ENCODE data around the gene NDUFS8.
A peak's percentile ranks its signal among the peaks of the same experiment; 100 is the strongest.

The NDUFS8 gene

GRCh38 chr11:68025047-68025446 lies 5.4 kb upstream of the NDUFS8 start:
- no peaks in the 10 kb centered on the region for H3K36me3 ChIP-seq (ENCODE audit: control insufficient read depth, insufficient read depth, low read length)
- peaks cover 25% of the 10 kb centered on the region for H3K4me1 ChIP-seq (ENCODE audit: control insufficient read depth, insufficient read depth, low read length)
- no peaks in the 10 kb centered on the region for H3K27me3 ChIP-seq (ENCODE audit: control insufficient read depth, insufficient read depth, low read length, poor library complexity, severe bottlenecking)
- no peaks in the 10 kb centered on the region for H3K9me3 ChIP-seq (ENCODE audit: control insufficient read depth, low read length)
- H3K27ac ChIP-seq (ENCODE audit: insufficient read depth, low read depth, low read length, poor library complexity, severe bottlenecking) = no peak overlapping the region
- no peak overlapping the region for H3K4me3 ChIP-seq (ENCODE audit: insufficient read depth, low read depth, low read length)
- WGBS, 2 experiments = 82 to 89% methylated on average over 5 of the region's 5 CpGs

- Histone ChIP-seq H3K27me3 (ENCODE audit: control insufficient read depth, insufficient read depth, low read length, poor library complexity, severe bottlenecking) (no peaks in the 10 kb centered on the region), H3K9me3 (ENCODE audit: control insufficient read depth, low read length) (no peaks in the 10 kb centered on the region), H3K4me3 (ENCODE audit: insufficient read depth, low read depth, low read length) (no peak overlapping the region), H3K4me1 (ENCODE audit: control insufficient read depth, insufficient read depth, low read length) (peaks cover 17% of the 10 kb centered on the region), H3K27ac (ENCODE audit: insufficient read depth, low read depth, low read length, poor library complexity, severe bottlenecking) (no peak overlapping the region), H3K36me3 (ENCODE audit: control insufficient read depth, insufficient read depth, low read length) (no peaks in the 10 kb centered on the region)
- whole genome bisulfite sequencing, 2 experiments = 93 to 94% methylated on average over 18 of the region's 18 CpGs
Observed at GRCh38 chr11:68026391-68027105, 3.9 kb upstream of the NDUFS8 start.

- Histone ChIP-seq H3K27me3 (ENCODE audit: control insufficient read depth, insufficient read depth, low read length, poor library complexity, severe bottlenecking) (no peaks in the 10 kb centered on the region), H3K4me1 (ENCODE audit: control insufficient read depth, insufficient read depth, low read length) (peaks cover 23% of the 10 kb centered on the region), H3K9me3 (ENCODE audit: control insufficient read depth, low read length) (no peaks in the 10 kb centered on the region), H3K36me3 (ENCODE audit: control insufficient read depth, insufficient read depth, low read length) (peaks cover 3% of the 10 kb centered on the region), H3K27ac (ENCODE audit: insufficient read depth, low read depth, low read length, poor library complexity, severe bottlenecking) (no peak overlapping the region), H3K4me3 (ENCODE audit: insufficient read depth, low read depth, low read length) (no peak overlapping the region)
- WGBS, 2 experiments = 94% methylated on average over 21 of the region's 21 CpGs
Observed at GRCh38 chr11:68027667-68028066, 2.8 kb upstream of the NDUFS8 start.

GRCh38 chr11:68028802-68029545 lies 1.5 kb upstream of the NDUFS8 start:
- Histone ChIP-seq H3K27ac (ENCODE audit: insufficient read depth, low read depth, low read length, poor library complexity, severe bottlenecking) (no peak overlapping the region), H3K4me1 (ENCODE audit: control insufficient read depth, insufficient read depth, low read length) (peaks cover 23% of the 10 kb centered on the region), H3K27me3 (ENCODE audit: control insufficient read depth, insufficient read depth, low read length, poor library complexity, severe bottlenecking) (no peaks in the 10 kb centered on the region), H3K9me3 (ENCODE audit: control insufficient read depth, low read length) (no peaks in the 10 kb centered on the region), H3K36me3 (ENCODE audit: control insufficient read depth, insufficient read depth, low read length) (peaks cover 16% of the 10 kb centered on the region), H3K4me3 (ENCODE audit: insufficient read depth, low read depth, low read length) (no peak overlapping the region)
- 91 to 95% methylated on average over 12 of the region's 12 CpGs for WGBS, 2 experiments

- peaks cover 23% of the 10 kb centered on the region for H3K4me1 ChIP-seq (ENCODE audit: control insufficient read depth, insufficient read depth, low read length)
- H3K9me3 ChIP-seq (ENCODE audit: control insufficient read depth, low read length) = no peaks in the 10 kb centered on the region
- peak overlapping the region; percentile 99 for H3K4me3 ChIP-seq (ENCODE audit: insufficient read depth, low read depth, low read length)
- H3K27me3 ChIP-seq (ENCODE audit: control insufficient read depth, insufficient read depth, low read length, poor library complexity, severe bottlenecking) = no peaks in the 10 kb centered on the region
- H3K27ac ChIP-seq (ENCODE audit: insufficient read depth, low read depth, low read length, poor library complexity, severe bottlenecking) = peak overlapping the region; percentile 8
- 27 to 30% methylated on average over 10 of the region's 10 CpGs for WGBS, 2 experiments
- peaks cover 21% of the 10 kb centered on the region for H3K36me3 ChIP-seq (ENCODE audit: control insufficient read depth, insufficient read depth, low read length)
Observed at GRCh38 chr11:68031144-68031464, 623 bp downstream of the NDUFS8 start.

GRCh38 chr11:68032003-68032402 lies 1.5 kb downstream of the NDUFS8 start:
- WGBS, 2 experiments = 82 to 83% methylated on average over 9 of the region's 9 CpGs
- H3K4me3 ChIP-seq (ENCODE audit: insufficient read depth, low read depth, low read length) = peak overlapping the region; percentile 99
- peaks cover 21% of the 10 kb centered on the region for H3K36me3 ChIP-seq (ENCODE audit: control insufficient read depth, insufficient read depth, low read length)

GRCh38 chr11:68032997-68033707 lies 2.7 kb downstream of the NDUFS8 start:
- Histone ChIP-seq H3K4me1 (ENCODE audit: control insufficient read depth, insufficient read depth, low read length) (peaks cover 24% of the 10 kb centered on the region), H3K4me3 (ENCODE audit: insufficient read depth, low read depth, low read length) (no peak overlapping the region), H3K27ac (ENCODE audit: insufficient read depth, low read depth, low read length, poor library complexity, severe bottlenecking) (no peak overlapping the region), H3K9me3 (ENCODE audit: control insufficient read depth, low read length) (no peaks in the 10 kb centered on the region), H3K36me3 (ENCODE audit: control insufficient read depth, insufficient read depth, low read length) (peaks cover 21% of the 10 kb centered on the region), H3K27me3 (ENCODE audit: control insufficient read depth, insufficient read depth, low read length, poor library complexity, severe bottlenecking) (no peaks in the 10 kb centered on the region)
- WGBS, 2 experiments = 96% methylated on average over 29 of the region's 29 CpGs

More at GRCh38 chr11:68032003-68032402, 1.5 kb downstream of the NDUFS8 start:
- Histone ChIP-seq H3K4me1 (ENCODE audit: control insufficient read depth, insufficient read depth, low read length) (peaks cover 23% of the 10 kb centered on the region), H3K9me3 (ENCODE audit: control insufficient read depth, low read length) (no peaks in the 10 kb centered on the region), H3K27me3 (ENCODE audit: control insufficient read depth, insufficient read depth, low read length, poor library complexity, severe bottlenecking) (no peaks in the 10 kb centered on the region), H3K27ac (ENCODE audit: insufficient read depth, low read depth, low read length, poor library complexity, severe bottlenecking) (no peak overlapping the region)

GRCh38 chr11:68033708-68034045 lies 3.2 kb downstream of the NDUFS8 start:
- no peak overlapping the region for H3K4me3 ChIP-seq (ENCODE audit: insufficient read depth, low read depth, low read length)
- H3K27me3 ChIP-seq (ENCODE audit: control insufficient read depth, insufficient read depth, low read length, poor library complexity, severe bottlenecking) = no peaks in the 10 kb centered on the region
- no peaks in the 10 kb centered on the region for H3K9me3 ChIP-seq (ENCODE audit: control insufficient read depth, low read length)
- no peak overlapping the region for H3K27ac ChIP-seq (ENCODE audit: insufficient read depth, low read depth, low read length, poor library complexity, severe bottlenecking)
- peaks cover 27% of the 10 kb centered on the region for H3K4me1 ChIP-seq (ENCODE audit: control insufficient read depth, insufficient read depth, low read length)
- 95 to 96% methylated on average over 12 of the region's 12 CpGs for WGBS, 2 experiments
- H3K36me3 ChIP-seq (ENCODE audit: control insufficient read depth, insufficient read depth, low read length) = peaks cover 21% of the 10 kb centered on the region

GRCh38 chr11:68035266-68035876 lies 4.9 kb downstream of the NDUFS8 start:
- no peak overlapping the region for H3K27ac ChIP-seq (ENCODE audit: insufficient read depth, low read depth, low read length, poor library complexity, severe bottlenecking)
- 89 to 92% methylated on average over 13 of the region's 13 CpGs for WGBS, 2 experiments
- H3K27me3 ChIP-seq (ENCODE audit: control insufficient read depth, insufficient read depth, low read length, poor library complexity, severe bottlenecking) = no peaks in the 10 kb centered on the region
- no peaks in the 10 kb centered on the region for H3K9me3 ChIP-seq (ENCODE audit: control insufficient read depth, low read length)
- peaks cover 21% of the 10 kb centered on the region for H3K36me3 ChIP-seq (ENCODE audit: control insufficient read depth, insufficient read depth, low read length)
- peaks cover 28% of the 10 kb centered on the region for H3K4me1 ChIP-seq (ENCODE audit: control insufficient read depth, insufficient read depth, low read length)
- no peak overlapping the region for H3K4me3 ChIP-seq (ENCODE audit: insufficient read depth, low read depth, low read length)

Measured in ectodermal cell (in vitro differentiated cells).